IMR-90 (cell line): ENCODE measurements around the gene FBXO5. TPM values are rescaled to one million over a fixed set of nuclear protein-coding genes. Genes with fewer than 3 reads are reported as not detected.

Experiments
- ATAC-seq: fragments of 200-7000 bp; cut with Tn5 transposase; 2 replicates; pipeline ENCODE4 v1.9.1; 2020; ENCODE audit warnings: low read depth, mild to moderate bottlenecking, moderate library complexity
- BruUV-seq: library from RNA; stranded (reverse); fragments of 400-500 nt; replicated peaks from 2 replicates; lab custom pipeline; 2021; lab: Mats Ljungman, UMichigan
- CTCF ChIA-PET: fragments of 300-600 bp; formaldehyde crosslinking; extraction: SDS; loops from one replicate; lab custom pipeline; 2021; ENCODE audit warnings: antibody characterized with exemption; lab: Yijun Ruan, JAX
- POLR2A ChIA-PET: fragments of 300-600 bp; sonication (Branson Sonifier 250); formaldehyde crosslinking; loops from one replicate; lab custom pipeline; 2022; ENCODE audit warnings: antibody characterized with exemption; ENCODE audit not compliant: unreplicated experiment; lab: Charles Lee
- DNase-seq: peaks from one replicate; pipeline ENCODE4 v3.0.0; 2013
- H2AFZ ChIP-seq: replicated peaks from 2 replicates; pipeline ENCODE3; 2013; ENCODE audit warnings: low read length, mild to moderate bottlenecking; ENCODE audit not compliant: poor library complexity
- H2AK5ac ChIP-seq: 2 replicates; pipeline ENCODE4 v1.6.1; 2013; ENCODE audit warnings: low read depth, low read length, inconsistent platforms
- H2AK9ac ChIP-seq: replicated peaks from 2 replicates; pipeline ENCODE3; 2013; ENCODE audit warnings: mild to moderate bottlenecking, low read depth, low read length, moderate library complexity; ENCODE audit not compliant: poor library complexity
- H2BK120ac ChIP-seq: 2 replicates; pipeline ENCODE4 v1.6.1; 2013; ENCODE audit warnings: low read depth, low read length, inconsistent platforms
- H2BK15ac ChIP-seq: 3 replicates; pipeline ENCODE4 v1.6.1; 2013; ENCODE audit warnings: low read depth, low read length, inconsistent platforms
- H2BK20ac ChIP-seq: 2 replicates; pipeline ENCODE4 v1.6.1; 2013; ENCODE audit warnings: low read depth, mild to moderate bottlenecking, inconsistent platforms, low read length, moderate library complexity
- H2BK5ac ChIP-seq: 2 replicates; pipeline ENCODE4 v1.6.1; 2013; ENCODE audit warnings: mild to moderate bottlenecking, low read depth, low read length, inconsistent platforms; ENCODE audit not compliant: poor library complexity, severe bottlenecking
- H3K14ac ChIP-seq: replicated peaks from 2 replicates; pipeline ENCODE4 v1.6.1; 2013; ENCODE audit warnings: low read depth, low read length, inconsistent platforms
- H3K18ac ChIP-seq: 2 replicates; pipeline ENCODE4 v1.6.1; 2013; ENCODE audit warnings: low read depth, low read length, control low read depth
- H3K23ac ChIP-seq: 2 replicates; pipeline ENCODE4 v1.6.1; 2013; ENCODE audit warnings: low read depth, low read length, inconsistent platforms
- H3K27ac ChIP-seq: 2 replicates; pipeline ENCODE4 v1.5.1; 2013; ENCODE audit warnings: mild to moderate bottlenecking, control low read depth, low read length; ENCODE audit not compliant: insufficient read depth
- H3K27me3 ChIP-seq: 2 replicates; pipeline ENCODE4 v1.6.1; 2013; ENCODE audit warnings: low read length; ENCODE audit not compliant: control insufficient read depth, insufficient read depth
- H3K36me3 ChIP-seq: 2 replicates; pipeline ENCODE4 v1.6.1; 2013; ENCODE audit warnings: low read length, mixed read lengths; ENCODE audit not compliant: control insufficient read depth, insufficient read depth
- H3K4ac ChIP-seq: 2 replicates; pipeline ENCODE4 v1.6.1; 2013; ENCODE audit warnings: low read depth, low read length, inconsistent platforms
- H3K4me1 ChIP-seq: 2 replicates; pipeline ENCODE4 v1.6.1; 2013; ENCODE audit warnings: low read length, mixed read lengths; ENCODE audit not compliant: control insufficient read depth, insufficient read depth
- H3K4me2 ChIP-seq: 2 replicates; pipeline ENCODE4 v1.6.1; 2013; ENCODE audit warnings: low read depth, mild to moderate bottlenecking, control low read depth, low read length, moderate library complexity
- H3K4me3 ChIP-seq: 2 replicates; pipeline ENCODE4 v1.5.1; 2013; ENCODE audit warnings: low read depth, mild to moderate bottlenecking, control low read depth, low read length, moderate library complexity; ENCODE audit not compliant: insufficient read depth
- H3K56ac ChIP-seq: 2 replicates; pipeline ENCODE4 v1.6.1; 2013; ENCODE audit warnings: low read length, inconsistent platforms; ENCODE audit not compliant: insufficient read depth; ENCODE audit errors: extremely low read depth
- H3K79me1 ChIP-seq, 2 experiments: 2 replicates each; pipeline ENCODE4 v1.6.1; 2013; ENCODE audit warnings: low read length in 2 of 2, inconsistent platforms in 1 of 2, low read depth in 1 of 2
- H3K9ac ChIP-seq: 2 replicates; pipeline ENCODE4 v1.6.1; 2013; ENCODE audit warnings: low read depth, low read length, control low read depth
- H3K9me1 ChIP-seq: 2 replicates; pipeline ENCODE4 v1.6.1; 2013; ENCODE audit warnings: low read length, inconsistent platforms; ENCODE audit not compliant: insufficient read depth
- H3K9me3 ChIP-seq: 2 replicates; pipeline ENCODE4 v1.6.1; 2013; ENCODE audit warnings: low read length; ENCODE audit not compliant: control insufficient read depth, insufficient read depth
- H4K20me1 ChIP-seq: 2 replicates; pipeline ENCODE4 v1.6.1; 2013; ENCODE audit warnings: low read length, inconsistent platforms; ENCODE audit not compliant: insufficient read depth
- H4K5ac ChIP-seq: 2 replicates; pipeline ENCODE4 v1.6.1; 2013; ENCODE audit warnings: mild to moderate bottlenecking, low read depth, low read length, control low read depth
- H4K8ac ChIP-seq, 2 experiments: 2 replicates each; pipeline ENCODE4 v1.6.1; 2013; ENCODE audit warnings: low read depth in 2 of 2, low read length in 2 of 2, control low read depth in 1 of 2, inconsistent platforms in 1 of 2
- H4K91ac ChIP-seq: 2 replicates; pipeline ENCODE4 v1.6.1; 2013; ENCODE audit warnings: low read depth, low read length, inconsistent platforms; ENCODE audit not compliant: insufficient read depth
- BHLHE40 ChIP-seq: fragments of 150-350 bp; IDR thresholded peaks from 2 replicates; pipeline ENCODE4 v1.6.1; 2016; ENCODE audit warnings: mild to moderate bottlenecking, low read depth, low read length
- CHD1 ChIP-seq: IDR thresholded peaks from 2 replicates; pipeline ENCODE4 v1.6.1; 2012; ENCODE audit warnings: low read depth, low read length, improper control_type of control experiment
- CTCF ChIP-seq: conservative IDR thresholded peaks from 2 replicates; pipeline ENCODE4 v1.5.1; 2012; ENCODE audit warnings: mild to moderate bottlenecking, low read depth, low read length, improper control_type of control experiment
- FOS ChIP-seq: fragments of 150-350 bp; IDR thresholded peaks from 2 replicates; pipeline ENCODE4 v1.6.1; 2016; ENCODE audit warnings: low read depth, low read length
- MAFK ChIP-seq: IDR thresholded peaks from 2 replicates; pipeline ENCODE4 v1.6.1; 2012; ENCODE audit warnings: low read depth, low read length, improper control_type of control experiment
- NFE2L2 ChIP-seq: fragments of 150-350 bp; IDR thresholded peaks from 2 replicates; pipeline ENCODE4 v1.6.1; 2016; ENCODE audit warnings: low read depth, mild to moderate bottlenecking, low read length
- POLR2A ChIP-seq: IDR thresholded peaks from 2 replicates; pipeline ENCODE4 v1.6.1; 2012; ENCODE audit warnings: mild to moderate bottlenecking, low read depth, low read length
- RAD21 ChIP-seq: IDR thresholded peaks from 2 replicates; pipeline ENCODE4 v1.6.1; 2012; ENCODE audit warnings: low read length, improper control_type of control experiment
- RCOR1 ChIP-seq: IDR thresholded peaks from 2 replicates; pipeline ENCODE4 v1.6.1; 2012; ENCODE audit warnings: mild to moderate bottlenecking, low read length, improper control_type of control experiment; ENCODE audit not compliant: insufficient replicate concordance
- RFX5 ChIP-seq: IDR thresholded peaks from 2 replicates; pipeline ENCODE4 v1.8.0; 2012; ENCODE audit warnings: low read depth, mild to moderate bottlenecking, low read length, moderate library complexity
- SMC3 ChIP-seq: fragments of 150-350 bp; IDR thresholded peaks from 2 replicates; pipeline ENCODE4 v1.6.1; 2016; ENCODE audit warnings: low read depth, mild to moderate bottlenecking, antibody characterized with exemption, low read length, moderate library complexity
- USF2 ChIP-seq: fragments of 150-350 bp; IDR thresholded peaks from 2 replicates; pipeline ENCODE4 v1.6.1; 2017; ENCODE audit warnings: mild to moderate bottlenecking, antibody characterized with exemption, low read length, low read depth
- WGBS, 2 experiments: methylation state at CpG; one replicate each; pipeline versions ENCODE4 v1.1.5 to v1.1.7; 2013; ENCODE audit warnings: missing lambda C conversion rate in 2 of 2; ENCODE audit not compliant: insufficient read length in 1 of 2; ENCODE audit errors: extremely low coverage in 2 of 2; 5-methylcytosine and 5-hydroxymethylcytosine counted together
- dilution Hi-C: fragments of 300-500 bp; cut with HindIII; formaldehyde crosslinking; loops from one replicate; pipeline ENCODE4 v1.14.3; 2018; ENCODE audit warnings: low sequenced_read_pairs; ENCODE audit not compliant: unreplicated experiment
- in situ Hi-C: fragments of 300-500 bp; cut with MboI; formaldehyde crosslinking; loops from 3 replicates; pipeline ENCODE4 v1.14.3; 2019; ENCODE audit warnings: low sequenced_read_pairs, inconsistent platforms, mixed read lengths
- intact Hi-C: fragments of 100-400 bp; cut with micrococcal nuclease; formaldehyde crosslinking; loops from 2 replicates; pipeline ENCODE4 v1.10.0; 2022
- polyA plus RNA-seq, 3 experiments: library from polyadenylated mRNA; depleted of rRNA; stranded (reverse); fragments of >200 nt; gene quantifications; 2 replicates each; pipeline ENCODE4 v1.2.3, GENCODE V29; 2012; ENCODE audit warnings: low replicate concordance in 1 of 3
- total RNA-seq: library from RNA; depleted of rRNA; stranded (reverse); fragments of >200 nt; gene quantifications from 2 replicates; pipeline ENCODE4 v1.2.3, GENCODE V29; 2012

Gene FBXO5
- total and polyA plus RNA-seq, 2 of the 4 experiments (the other 2 are of a cell fraction), result 11.8 to 16.7 TPM

DNA sequence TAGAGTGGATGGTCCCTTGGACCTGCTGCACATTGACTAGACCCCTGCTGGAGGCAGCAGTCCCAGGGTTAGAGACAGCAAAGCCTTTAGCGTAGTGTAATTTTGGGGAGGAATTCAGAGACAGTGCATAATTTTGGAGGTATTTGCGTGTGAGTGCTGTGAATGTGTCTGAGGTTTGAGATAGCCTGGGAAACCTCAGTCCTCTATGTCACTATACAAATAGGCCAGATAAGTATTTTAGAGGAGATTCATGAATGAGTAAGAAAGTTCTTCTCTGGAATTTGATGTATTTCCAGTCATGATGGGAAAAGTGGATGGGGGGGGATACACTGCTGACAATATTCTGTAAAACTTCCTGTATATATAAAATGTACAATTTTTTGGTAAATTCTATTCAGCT lies 45.4 kb upstream of the FBXO5 start:
- 0 out of 2 replicates have a peak, but pooled peaks cover 1% of the 10 kb centered on the region for H3K36me3 ChIP-seq
- no peak overlapping the region for H3K18ac ChIP-seq
- H3K23ac ChIP-seq, result no peak overlapping the region
- H3K9me3 ChIP-seq, result no peaks in the 10 kb centered on the region
- WGBS, 2 experiments, result no CpG with 5 or more reads among the region's 2 CpGs
- H2BK15ac ChIP-seq, result no peak overlapping the region
- no peak overlapping the region for H2AFZ ChIP-seq
- in situ Hi-C loops (loop anchor here (25.0 kb wide), 2 partner anchors 484 to 1134 kb away; no protein-coding TSS in a partner anchor), dilution Hi-C loops (no loop called here), intact Hi-C loops (no loop called here)
- H2AK9ac ChIP-seq, result no peak overlapping the region
- TF ChIP-seq FOS (no peak), CTCF (no peak), MAFK (no peak), RFX5 (no peak), USF2 (no peak), SMC3 (no peak), NFE2L2 (no peak), CHD1 (no peak), RCOR1 (no peak), POLR2A (no peak), RAD21 (no peak), BHLHE40 (no peak)
- no peaks in the 10 kb centered on the region for H3K27me3 ChIP-seq
- H2BK5ac ChIP-seq, result no peak overlapping the region
- CTCF ChIA-PET, result interaction anchor here (0.6 kb wide), 1 partner anchor 51 kb away, joined by 3 read pairs; no protein-coding TSS in a partner anchor
- H2AK5ac ChIP-seq, result no peak overlapping the region
- DNase-seq (peak; percentile 31), ATAC-seq (no peak)
- H4K5ac ChIP-seq, result no peak overlapping the region
- H3K27ac ChIP-seq, result no peak overlapping the region
- H3K56ac ChIP-seq, result no peak overlapping the region
- H4K8ac ChIP-seq, result no peak overlapping the region
- no peak overlapping the region for H3K4ac ChIP-seq
- BruUV-seq, result no TSS peak
- H3K79me1 ChIP-seq, result no peaks in the 10 kb centered on the region; a peak in 1 of 4 replicates
- H3K4me1 ChIP-seq, result peaks cover 9% of the 10 kb centered on the region
- no peak overlapping the region for H3K14ac ChIP-seq
- H4K91ac ChIP-seq, result no peak overlapping the region
- no peak overlapping the region for H2BK120ac ChIP-seq
- no peak overlapping the region for H3K9ac ChIP-seq
- no peaks in the 10 kb centered on the region for H4K20me1 ChIP-seq
- H3K4me3 ChIP-seq, result no peak overlapping the region
- POLR2A ChIA-PET, result no interaction called here
- H3K9me1 ChIP-seq, result no peaks in the 10 kb centered on the region
- no peak overlapping the region for H3K4me2 ChIP-seq
- no peak overlapping the region for H2BK20ac ChIP-seq
